Esophagus mucosa (tissue), 1 donor: ENCODE data around the gene SCN1B. TPM values are rescaled to one million over a fixed set of nuclear protein-coding genes. Genes with fewer than 3 reads are reported as not detected.
"Not testable (repeated sequence)": the region's sequence is repeated elsewhere in the genome, so short reads cannot be mapped to it uniquely, and the experiment has no call there.

Experiments used
- ATAC-seq: fragments of 200-7000 bp; cut with Tn5 transposase; one replicate; pipeline ENCODE4 v1.9.1; 2020
- total RNA-seq: library from RNA; stranded (reverse); gene quantifications from one replicate; pipeline ENCODE4 v1.2.4, GENCODE V29; 2023
- donor health status: DM: yes; HTN: yes; CAD: no.

SCN1B gene
- total RNA-seq, 1 donor from 2014 or later = 0.88 TPM

DNA sequence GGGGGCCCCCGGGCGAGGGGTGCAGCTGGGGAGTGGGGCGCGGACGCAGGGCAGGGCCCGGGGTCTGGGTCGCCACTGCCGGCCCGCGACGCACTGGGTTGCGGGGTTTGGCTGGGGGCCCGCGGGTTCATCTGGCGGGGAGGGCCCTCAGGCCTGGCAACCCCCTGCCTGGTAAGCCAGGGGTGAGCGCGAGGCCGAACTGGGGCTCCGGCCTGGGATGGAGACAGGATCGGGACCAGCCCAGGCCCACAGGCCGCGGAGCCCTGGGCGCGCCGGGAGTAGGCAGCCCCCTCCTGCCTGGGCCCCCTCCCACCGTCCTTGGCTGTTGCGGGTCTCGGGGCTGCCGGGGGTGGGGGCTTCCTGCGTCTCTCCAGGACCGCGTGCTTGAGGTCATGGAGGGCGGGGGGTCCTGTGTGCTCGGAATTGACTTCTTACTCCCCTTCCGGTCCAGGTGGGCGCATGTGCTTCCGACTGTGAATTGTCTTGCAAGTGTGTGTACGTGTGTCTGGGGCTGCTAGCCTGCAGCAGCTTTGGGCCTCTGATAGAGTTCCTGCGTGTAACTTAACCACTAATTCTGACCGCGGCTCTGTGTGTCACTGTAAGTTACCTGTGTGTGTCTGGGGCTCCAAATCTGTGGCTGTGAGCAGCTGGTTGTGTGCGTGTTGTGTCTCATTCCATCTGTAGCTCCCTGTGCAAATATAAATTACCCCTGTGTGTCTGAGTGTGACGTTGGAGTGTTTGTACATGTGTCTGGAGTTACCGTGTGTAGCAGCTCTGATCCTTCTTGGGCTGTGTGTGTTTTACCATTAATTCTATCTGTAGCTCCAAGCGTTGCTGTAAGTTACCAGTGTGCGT lies 29.4 kb upstream of the SCN1B start:
- ATAC-seq = peak; percentile 7

DNA sequence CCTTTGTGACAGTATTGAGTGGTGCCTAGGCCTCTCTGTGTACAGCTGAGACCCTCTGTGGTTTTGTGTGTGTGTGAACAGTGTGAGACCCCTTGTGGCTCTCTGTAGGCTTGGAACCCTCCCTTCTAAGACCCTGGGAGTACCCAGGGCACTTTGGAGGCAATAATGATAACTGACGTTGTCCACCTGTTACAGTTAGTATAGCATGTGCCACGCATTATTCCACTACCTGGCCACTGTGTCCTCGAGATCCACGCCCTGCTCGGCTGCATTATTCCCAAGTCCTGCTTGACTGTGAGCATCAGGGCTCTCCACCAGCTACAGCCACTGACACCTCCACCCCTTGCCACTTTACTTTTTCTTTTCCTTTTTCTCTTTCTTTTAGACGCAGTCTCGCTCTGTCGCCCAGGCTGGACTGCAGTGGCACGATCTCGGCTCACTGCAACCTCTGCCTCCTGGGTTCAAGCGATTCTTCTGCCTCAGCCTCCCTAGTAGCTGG lies 28.2 kb upstream of the SCN1B start:
- ATAC-seq = no peak

DNA sequence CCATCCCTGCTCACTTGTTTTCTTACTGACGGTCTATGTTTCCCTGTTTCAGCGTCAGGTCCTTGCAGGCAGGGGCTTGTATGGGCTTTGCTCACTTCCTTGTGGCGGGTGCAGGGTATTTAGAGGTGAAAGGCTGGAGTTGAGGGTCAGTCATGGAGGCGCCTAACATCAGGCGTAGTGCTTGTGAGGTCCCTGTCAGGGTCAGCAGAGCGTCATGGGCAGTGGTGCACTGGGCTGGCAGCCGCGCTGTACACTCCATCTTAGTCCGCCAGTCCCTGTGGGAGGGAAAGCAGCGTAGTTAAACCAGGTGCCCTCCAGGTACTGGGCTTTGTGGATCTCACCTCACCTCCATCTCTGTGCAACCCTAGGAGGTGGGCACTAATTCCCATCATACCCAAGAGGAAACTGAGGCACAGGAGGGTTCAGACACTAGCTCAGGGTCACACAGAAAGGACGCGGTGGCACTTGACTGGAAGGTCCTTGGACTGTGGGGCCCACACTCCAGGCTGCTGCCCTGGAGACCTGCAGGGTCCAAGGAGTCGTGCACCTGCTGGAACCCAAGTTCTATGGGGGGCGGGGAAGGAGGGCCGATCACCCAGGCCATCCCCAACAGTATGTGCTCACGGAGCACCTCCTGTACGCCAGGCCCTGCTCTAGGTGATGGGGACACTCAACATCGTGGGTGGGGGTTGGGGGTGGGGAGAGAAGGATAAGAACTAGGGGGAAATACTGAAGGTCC lies 25.6 kb upstream of the SCN1B start:
- ATAC-seq = no peak

DNA sequence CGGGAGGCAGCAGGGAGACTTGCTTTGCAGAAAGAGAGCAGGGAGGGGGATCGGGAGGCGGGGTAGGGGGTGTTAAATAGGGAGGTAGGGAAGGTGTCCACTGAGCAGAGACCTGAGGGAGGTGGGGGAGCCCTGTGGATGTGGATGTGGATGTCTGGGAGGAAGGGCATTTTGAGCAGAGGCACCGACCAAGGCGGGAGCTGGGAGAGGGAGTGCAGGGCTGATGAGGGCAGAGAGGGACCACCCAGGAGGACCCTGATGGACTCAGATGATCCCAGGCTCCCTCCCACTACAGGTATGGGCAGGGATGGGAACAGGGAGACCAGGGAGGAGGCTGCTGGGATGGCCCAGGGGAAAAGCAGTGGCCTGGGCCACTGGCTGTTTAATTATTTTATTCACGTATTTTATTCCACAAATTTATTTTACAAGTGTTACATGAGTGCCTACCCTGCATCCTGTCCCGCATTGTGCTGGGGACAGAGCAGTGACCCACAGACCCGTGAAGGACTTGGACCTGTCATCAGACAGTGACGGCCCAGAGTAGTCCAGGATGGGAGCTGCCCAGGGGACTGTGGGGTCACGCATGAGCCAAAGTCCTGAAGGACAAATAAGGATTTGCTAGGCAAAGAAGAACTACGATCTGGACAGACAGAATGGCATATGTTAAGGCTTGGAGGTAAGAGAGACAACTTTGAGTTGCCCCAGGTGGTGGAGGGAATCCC lies 24.9 kb upstream of the SCN1B start:
- ATAC-seq = no peak

DNA sequence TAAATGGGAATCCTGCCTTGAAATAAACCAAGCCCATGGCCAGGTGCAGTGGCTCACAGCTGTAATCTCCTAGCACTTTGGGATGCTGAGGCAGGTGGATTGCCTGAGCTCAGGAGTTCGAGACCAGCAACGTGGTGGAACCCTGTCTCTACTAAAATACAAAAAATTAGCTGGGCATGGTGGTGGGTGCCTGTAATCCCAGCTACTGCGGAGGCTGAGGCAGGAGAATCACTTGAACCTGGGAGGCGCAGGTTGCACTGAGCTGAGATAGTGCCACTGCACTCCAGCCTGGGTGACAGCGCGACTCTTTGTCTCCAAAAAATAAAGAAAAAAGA lies 24.3 kb upstream of the SCN1B start:
- not testable (repeated sequence) for ATAC-seq

DNA sequence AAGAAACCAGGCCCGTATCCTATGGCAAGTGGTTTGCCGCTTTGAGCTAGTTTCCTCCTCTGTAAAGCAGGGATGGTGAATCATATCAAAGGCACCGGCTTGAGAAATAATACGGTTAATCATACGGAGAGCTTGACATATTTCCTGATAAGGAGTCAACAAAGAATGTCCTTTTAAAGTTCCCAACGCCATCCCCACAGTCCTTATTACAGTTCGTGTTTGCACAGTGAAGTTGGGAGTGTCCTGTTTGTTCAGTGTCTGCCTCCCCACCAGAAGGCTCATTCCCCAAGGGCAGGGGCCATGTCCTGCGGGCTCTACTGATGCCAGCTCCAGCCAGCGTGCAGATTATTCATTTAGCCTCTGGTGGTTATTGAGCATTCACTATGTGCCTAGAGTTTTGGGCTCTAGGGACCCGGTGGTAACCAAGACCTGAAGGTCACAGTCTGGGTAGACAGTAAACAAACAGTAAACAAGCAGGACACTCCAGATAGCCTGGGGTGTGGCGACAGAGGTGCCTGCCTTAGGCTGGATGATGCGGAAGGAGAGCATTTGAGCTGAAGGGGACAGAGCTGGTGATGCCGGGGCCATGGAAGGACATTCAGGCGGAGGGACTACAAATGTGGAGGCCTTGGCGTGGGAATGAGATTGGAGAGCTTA lies 23.8 kb upstream of the SCN1B start:
- peak; percentile 39 for ATAC-seq

DNA sequence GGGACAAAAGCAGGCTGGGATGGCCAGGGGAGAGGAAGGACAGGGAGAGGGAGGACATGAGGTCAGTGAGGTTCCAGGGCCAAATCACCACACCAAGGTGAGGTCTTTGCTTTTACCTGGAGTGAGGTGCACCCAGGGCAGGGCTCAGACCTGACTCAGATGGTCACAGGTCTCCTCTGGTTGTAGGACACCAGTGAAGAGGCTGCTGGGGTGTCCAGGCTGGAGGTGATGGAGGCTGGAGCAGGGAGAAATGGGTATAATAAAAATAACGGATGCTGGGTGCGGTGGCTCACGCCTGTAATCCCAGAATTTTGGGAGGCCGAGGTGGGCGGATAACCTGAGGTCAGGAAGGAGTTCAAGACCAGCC lies 23.3 kb upstream of the SCN1B start:
- no peak for ATAC-seq

DNA sequence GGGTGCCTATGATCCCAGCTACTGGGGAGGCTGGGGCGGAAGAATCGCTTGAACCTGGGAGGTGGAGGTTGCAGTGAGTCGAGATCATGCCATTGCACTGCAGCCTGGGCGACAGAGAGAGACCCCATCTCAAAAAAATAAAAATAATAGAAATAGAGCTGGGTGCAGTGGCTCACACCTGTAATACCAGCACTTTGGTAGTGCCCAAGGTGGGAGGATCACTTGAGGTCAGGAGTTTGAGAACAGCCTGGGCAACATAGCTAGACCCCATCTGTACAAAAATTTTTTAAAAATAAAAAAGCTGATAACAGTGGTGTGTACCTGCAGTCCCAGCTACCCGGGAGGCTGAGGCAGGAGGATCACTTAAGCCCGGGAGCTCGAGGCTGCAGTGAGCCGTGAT lies 22.8 kb upstream of the SCN1B start:
- ATAC-seq = not testable (repeated sequence)

DNA sequence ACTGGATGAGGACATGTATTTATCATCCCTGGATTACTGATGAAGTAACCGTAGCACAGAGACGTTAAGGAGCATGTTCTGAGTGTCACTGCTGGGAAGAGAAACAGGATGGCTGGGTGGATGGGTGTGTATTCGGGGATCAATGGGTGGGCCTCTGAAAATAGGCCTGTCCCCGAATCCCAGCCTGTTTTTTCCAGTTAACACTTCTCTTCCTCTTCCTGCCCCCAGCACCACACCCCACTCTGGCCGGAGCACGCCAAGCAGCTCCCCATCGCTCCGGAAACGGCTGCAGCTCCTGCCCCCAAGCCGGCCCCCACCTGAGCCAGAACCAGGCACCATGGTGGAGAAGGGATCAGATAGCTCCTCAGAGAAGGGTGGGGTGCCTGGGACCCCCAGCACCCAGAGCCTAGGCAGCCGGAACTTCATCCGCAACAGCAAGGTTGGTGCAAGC lies 21.4 kb upstream of the SCN1B start:
- no peak for ATAC-seq

DNA sequence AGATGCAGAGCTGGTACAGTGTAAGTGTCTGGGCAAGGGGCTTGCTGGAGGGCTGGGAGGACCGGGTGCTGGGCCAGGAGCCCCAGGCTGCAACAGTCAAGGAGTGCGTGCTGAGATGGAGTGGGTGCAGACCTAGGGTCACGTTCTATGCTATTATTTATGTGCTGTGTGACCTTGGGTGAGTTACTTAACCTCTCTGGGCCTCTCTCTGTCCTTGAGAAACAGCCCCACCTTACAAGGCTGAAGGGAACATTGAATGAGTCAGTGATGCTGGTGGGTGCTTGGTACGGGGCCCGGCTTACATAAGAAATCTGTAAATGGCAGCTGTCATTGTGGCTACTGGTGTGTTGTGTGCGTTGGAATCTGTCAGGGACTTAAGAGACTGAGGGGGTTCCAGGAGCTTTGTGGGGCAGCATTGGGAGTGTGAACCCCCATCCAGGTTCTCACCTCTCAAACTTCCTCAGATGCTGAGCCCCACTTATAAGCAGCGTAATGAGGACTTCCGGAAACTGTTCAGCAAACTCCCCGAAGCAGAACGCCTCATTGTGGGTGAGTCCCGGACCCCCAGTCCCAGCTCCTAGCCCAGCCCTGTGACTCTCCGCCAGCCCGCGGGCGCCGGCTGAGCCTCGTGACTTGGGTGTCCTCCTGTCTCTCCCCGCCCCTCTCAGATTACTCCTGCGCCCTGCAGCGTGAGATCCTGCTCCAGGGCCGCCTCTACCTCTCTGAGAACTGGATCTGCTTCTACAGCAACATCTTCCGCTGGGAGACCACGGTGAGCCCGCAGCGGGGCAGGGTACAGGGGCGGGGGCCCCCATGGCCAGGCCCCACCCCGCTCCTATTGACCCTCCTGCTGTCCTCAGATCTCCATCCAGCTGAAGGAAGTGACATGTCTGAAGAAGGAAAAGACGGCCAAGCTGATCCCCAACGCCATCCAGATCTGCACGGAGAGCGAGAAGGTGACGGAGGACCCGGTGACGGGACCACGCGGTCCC lies 20.6 kb upstream of the SCN1B start:
- ATAC-seq = no peak

DNA sequence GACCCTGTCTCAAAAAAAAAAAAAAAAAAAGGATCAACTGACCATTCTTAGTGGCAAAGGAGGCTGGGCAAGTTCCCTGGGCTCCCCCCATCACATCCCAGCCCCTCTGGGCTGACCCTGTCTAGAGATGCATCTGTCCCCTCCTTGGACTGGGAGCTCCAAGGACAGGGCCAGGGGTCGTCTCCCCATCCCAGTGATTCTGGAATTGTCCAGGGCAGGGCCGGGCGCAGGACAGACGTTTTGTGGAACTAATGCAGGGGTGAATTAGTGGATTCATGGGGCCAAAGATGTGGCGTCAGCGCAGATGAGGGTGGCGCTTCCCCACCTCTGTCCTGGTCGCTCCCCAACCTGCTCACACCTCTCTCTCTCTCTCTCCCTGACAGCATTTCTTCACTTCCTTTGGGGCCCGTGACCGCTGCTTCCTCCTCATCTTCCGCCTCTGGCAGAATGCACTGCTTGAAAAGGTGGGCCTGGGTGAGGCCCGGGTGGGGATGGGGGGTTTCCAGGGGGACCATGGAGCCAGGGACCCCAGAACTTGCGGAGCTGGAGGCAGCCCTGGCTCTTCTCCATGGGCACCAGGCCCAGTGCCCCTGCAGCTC lies 19.1 kb upstream of the SCN1B start:
- ATAC-seq = no peak

DNA sequence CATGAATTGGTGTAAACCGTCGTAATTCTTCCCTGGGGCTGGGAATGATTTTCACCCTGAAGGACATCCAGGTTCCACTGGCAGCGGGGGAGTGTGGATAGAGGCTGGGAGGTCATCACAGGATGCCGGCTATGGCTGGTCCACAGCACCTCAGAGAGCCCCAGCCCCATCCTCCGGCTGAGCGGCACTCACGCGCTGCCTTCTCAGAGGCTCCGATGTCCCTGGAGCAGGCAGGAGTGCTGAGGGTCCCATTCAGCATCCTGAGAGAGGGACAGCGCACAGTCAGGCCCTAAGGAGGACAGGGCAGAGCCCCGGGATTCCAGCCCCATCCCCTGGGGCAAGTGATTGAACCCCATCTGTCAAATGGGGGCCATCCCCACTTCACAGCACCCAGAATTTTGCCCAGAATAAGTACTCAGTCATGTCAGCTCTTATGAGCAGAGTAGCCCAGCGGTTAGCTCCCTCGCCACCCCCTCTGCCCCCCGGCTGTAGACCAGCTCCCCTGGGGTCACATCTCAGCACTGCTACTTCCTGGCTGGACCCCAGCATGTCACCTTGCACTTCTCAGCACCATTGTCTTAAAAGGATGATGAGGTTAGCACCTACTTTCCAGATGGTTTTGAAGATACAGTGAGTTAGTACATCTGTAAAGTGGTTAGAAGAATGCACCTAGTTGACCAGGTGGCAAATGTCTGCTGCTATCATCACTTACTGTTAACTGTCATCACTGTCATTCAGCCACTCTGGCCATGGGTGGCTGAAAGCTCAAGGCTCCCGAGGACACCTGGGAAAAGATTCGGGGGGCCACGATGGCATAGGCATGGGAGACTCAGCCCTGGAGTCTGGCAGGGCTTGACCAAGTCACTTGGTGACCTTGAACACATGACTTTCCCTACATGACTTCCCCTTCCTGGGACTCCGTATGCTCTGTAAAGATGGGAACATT lies 18.3 kb upstream of the SCN1B start:
- ATAC-seq = no peak

DNA sequence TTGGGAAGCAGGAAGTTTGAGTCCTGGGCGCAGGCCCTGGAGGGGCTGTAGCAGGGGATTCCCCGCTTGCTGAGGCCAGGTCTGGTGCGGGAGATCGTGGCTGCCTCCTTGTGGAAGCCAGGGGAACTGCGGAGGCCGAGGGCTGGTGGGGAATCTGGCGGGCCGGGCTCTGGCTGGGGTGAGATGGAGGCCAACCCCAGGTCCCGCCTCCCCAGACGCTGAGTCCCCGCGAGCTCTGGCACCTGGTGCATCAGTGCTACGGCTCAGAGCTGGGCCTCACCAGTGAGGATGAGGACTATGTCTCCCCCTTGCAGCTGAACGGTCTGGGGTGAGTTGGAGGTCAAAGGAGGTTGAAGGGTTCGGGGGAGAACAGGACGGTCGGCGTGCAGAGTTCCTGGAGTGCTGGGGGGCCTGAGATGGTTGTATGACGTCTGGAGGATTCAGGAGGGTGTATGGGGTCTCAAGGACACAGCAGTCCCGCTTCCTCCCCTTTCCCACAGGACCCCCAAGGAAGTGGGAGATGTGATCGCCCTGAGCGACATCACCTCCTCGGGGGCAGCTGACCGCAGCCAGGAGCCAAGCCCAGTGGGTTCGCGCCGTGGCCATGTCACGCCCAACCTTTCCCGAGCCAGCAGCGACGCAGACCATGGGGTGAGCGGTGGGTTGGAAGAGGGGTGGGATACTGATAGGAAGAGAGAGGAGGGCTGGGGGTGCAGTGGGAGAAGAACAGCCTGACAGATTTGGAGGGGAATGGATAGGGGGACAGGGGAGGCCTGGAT lies 17.0 kb upstream of the SCN1B start:
- ATAC-seq = peak; percentile 55

DNA sequence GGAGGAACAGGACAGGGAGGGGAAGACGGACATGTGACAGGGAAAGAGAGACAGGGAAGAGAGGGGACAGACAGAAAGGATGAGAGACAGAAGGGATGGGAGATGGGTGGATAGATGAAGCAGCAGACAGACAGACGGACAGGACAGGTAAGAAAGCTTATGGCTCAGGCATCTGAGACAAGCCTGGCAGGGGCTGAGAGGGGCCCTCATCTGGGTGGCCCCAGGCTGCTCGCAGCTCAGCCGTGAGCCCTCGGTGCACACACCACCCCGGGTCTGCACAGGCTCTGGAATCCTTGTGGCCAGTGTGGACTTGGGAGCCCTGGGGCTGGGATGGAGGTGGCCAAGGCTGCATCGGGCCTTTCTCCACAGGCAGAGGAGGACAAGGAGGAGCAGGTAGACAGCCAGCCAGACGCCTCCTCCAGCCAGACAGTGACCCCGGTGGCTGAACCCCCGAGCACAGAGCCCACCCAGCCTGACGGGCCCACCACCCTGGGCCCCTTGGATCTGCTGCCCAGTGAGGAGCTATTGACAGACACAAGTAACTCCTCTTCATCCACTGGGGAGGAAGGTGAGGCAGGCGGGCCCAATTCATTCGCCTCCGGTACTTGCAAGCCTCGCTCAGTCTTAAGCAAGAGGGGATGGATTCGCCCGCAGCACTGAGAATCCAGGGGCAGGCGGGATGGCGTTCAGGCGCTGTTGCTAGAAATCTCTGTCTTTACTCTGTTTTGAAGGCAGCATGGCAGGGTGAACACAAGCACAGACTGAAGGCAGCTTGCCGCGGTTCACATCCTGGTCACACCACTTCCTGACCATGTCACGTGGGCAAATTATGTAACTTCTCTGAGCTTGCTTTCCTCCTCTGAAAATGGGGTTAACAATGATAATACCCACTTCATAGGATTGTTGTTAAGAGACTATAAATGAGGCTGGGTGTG lies 16.2 kb upstream of the SCN1B start:
- ATAC-seq = no peak

DNA sequence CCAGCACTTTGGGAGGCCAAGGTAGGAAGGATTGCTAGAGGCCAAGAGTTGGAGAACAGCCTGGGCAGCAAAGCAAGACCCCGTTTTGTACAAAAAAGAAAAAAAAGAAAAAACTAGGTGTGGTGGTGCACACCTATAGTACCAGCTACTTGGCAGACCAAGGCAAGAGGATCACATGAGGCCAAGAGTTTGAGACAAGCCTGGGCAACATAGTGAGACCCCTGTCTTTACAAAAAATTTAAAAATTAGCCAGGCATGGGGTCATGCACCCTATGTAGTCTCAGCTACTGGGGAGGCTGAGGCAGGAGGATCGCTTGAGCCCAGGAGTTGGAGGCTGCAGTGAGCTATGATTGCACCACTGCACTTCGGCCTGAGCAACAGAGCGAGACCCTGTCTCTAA lies 15.5 kb upstream of the SCN1B start:
- ATAC-seq = not testable (repeated sequence)

DNA sequence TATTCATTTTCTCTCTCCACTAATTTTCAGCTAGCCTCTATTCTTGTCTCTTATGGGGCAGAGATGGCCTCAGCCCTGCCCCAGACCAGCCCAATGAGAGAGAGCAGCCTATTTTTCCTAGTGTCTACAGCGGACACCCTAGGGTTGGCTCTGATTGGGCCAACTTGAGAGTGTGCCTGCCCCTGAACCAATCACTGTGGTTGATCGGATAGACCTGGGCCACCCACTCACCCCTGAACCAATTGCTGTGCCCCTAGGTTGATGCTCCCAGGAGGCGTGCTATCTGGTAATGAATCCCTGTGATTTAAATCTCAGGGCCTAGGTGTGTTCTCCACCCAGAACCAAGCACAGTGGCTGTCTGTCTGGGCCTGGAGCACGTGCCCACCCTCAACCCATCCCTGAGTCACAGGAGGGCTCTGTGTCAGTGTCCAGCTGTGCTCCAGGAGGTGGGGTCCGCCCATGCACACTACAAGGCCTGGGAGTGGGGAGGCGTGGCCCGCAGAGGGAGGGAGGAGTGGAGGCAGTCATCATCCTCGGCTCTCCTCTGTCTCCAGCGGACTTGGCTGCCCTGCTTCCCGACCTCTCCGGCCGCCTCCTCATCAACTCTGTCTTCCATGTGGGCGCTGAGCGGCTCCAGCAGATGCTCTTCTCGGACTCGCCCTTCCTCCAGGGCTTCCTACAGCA lies 14.9 kb upstream of the SCN1B start:
- no peak for ATAC-seq

DNA sequence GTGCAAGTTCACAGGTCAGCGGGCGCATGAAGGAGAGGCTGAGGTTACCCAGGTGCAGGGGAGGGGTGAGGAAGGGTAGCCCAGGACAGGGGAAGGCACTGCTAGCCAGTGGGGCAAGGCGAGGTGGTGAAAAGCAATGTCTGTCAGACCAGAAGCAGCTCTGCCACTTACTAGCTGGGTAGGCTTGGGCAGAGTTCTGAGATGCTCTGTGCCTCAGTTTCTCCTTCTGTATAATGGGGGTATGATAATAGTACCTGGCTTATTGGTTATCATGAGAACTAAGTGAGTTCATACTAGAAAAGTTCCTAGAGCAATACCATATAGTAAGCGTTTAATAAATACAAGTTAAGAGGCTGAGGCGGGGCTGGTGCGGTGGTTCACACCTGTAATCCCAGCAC lies 14.3 kb upstream of the SCN1B start:
- ATAC-seq = no peak
